Right kidney (tissue), 9 donors: ENCODE measurements around the gene MEAF6.
"Not testable (repeated sequence)": the region's sequence is repeated elsewhere in the genome, so short reads cannot be mapped to it uniquely, and the experiment has no call there.

Experiments used
- DNase-seq: peaks from one replicate; pipeline ENCODE4 v3.0.0-alpha.2; 2016
- long read RNA-seq, 8 donors: transcript quantifications; one replicate each; lab custom pipeline, GENCODE V29; 2026

MEAF6 gene
- long read RNA-seq, donor 1, transcript MEAF6-206 (8 exons, 1,408 nt): minor isoform, 10 of 43 reads
- long read RNA-seq, donor 1, transcript MEAF6-201 (7 exons, 1,525 nt): major isoform, 23 of 43 reads
- long read RNA-seq, donor 1, partial matches to known transcripts: 6 of 43 reads
- long read RNA-seq, donor 1, other reads (novel, unspliced or antisense): 0 of 43 reads
- long read RNA-seq, donor 2, transcript MEAF6-201 (7 exons, 1,525 nt): major isoform, 15 of 25 reads
- long read RNA-seq, donor 2, transcript MEAF6-206 (8 exons, 1,408 nt): minor isoform, 6 of 25 reads
- long read RNA-seq, donor 2, partial matches to known transcripts: 0 of 25 reads
- long read RNA-seq, donor 2, other reads (novel, unspliced or antisense): 0 of 25 reads
- long read RNA-seq, donor 3, transcript MEAF6-201 (7 exons, 1,525 nt): major isoform, 14 of 16 reads
- long read RNA-seq, donor 3, partial matches to known transcripts: 0 of 16 reads
- long read RNA-seq, donor 3, other reads (novel, unspliced or antisense): 0 of 16 reads
- long read RNA-seq, donor 4, transcript MEAF6-201 (7 exons, 1,525 nt): major isoform, 29 of 46 reads
- long read RNA-seq, donor 4, partial matches to known transcripts: 9 of 46 reads
- long read RNA-seq, donor 4, other reads (novel, unspliced or antisense): 0 of 46 reads
- long read RNA-seq, donor 5, transcript MEAF6-201 (7 exons, 1,525 nt): major isoform, 33 of 38 reads
- long read RNA-seq, donor 5, partial matches to known transcripts: 0 of 38 reads
- long read RNA-seq, donor 5, other reads (novel, unspliced or antisense): 0 of 38 reads
- long read RNA-seq, donor 6, transcript MEAF6-206 (8 exons, 1,408 nt): minor isoform, 6 of 39 reads
- long read RNA-seq, donor 6, transcript MEAF6-201 (7 exons, 1,525 nt): major isoform, 20 of 39 reads
- long read RNA-seq, donor 6, partial matches to known transcripts: 8 of 39 reads
- long read RNA-seq, donor 6, other reads (novel, unspliced or antisense): 0 of 39 reads
- long read RNA-seq, donor 7, transcript MEAF6-206 (8 exons, 1,408 nt): minor isoform, 8 of 61 reads
- long read RNA-seq, donor 7, transcript MEAF6-201 (7 exons, 1,525 nt): major isoform, 37 of 61 reads
- long read RNA-seq, donor 7, partial matches to known transcripts: 10 of 61 reads
- long read RNA-seq, donor 7, other reads (novel, unspliced or antisense): 0 of 61 reads
- long read RNA-seq, donor 8, transcript MEAF6-201 (7 exons, 1,525 nt): major isoform, 35 of 45 reads
- long read RNA-seq, donor 8, transcript MEAF6-206 (8 exons, 1,408 nt): minor isoform, 6 of 45 reads
- long read RNA-seq, donor 8, partial matches to known transcripts: 0 of 45 reads
- long read RNA-seq, donor 8, other reads (novel, unspliced or antisense): 0 of 45 reads

- DNase-seq: peak; percentile 98
These were observed at the start of gene MEAF6 for GRCh38 chr1:37514350-37515184. Gene MEAF6 (minus strand): TSS chr1:37514766. CDS start chr1:37514746, 20 bp downstream.

- no peak for DNase-seq
These were observed 48.4 kb upstream of the MEAF6 start for GRCh38 chr1:37562984-37563383.

- DNase-seq: no peak
These were observed 46.9 kb upstream of the MEAF6 start for GRCh38 chr1:37561133-37562132.

GRCh38 chr1:37560401-37561132 lies 46.0 kb upstream of the MEAF6 start:
- DNase-seq: no peak

GRCh38 chr1:37559957-37560379 lies 45.4 kb upstream of the MEAF6 start:
- not testable (repeated sequence) for DNase-seq

- no peak for DNase-seq
These were observed 44.5 kb upstream of the MEAF6 start for GRCh38 chr1:37559080-37559479.

GRCh38 chr1:37558411-37558810 lies 43.8 kb upstream of the MEAF6 start:
- no peak for DNase-seq

- DNase-seq: no peak
These were observed 42.8 kb upstream of the MEAF6 start for GRCh38 chr1:37557402-37557801.

GRCh38 chr1:37556712-37557196 lies 42.2 kb upstream of the MEAF6 start, which contains the start of gene DNALI1:
Gene DNALI1 (plus strand): TSS chr1:37556940. CDS start chr1:37556995, 55 bp downstream.
- peak; percentile 79 for DNase-seq

GRCh38 chr1:37553927-37554808 lies 39.6 kb upstream of the MEAF6 start, which contains the start of gene SNIP1:
Gene SNIP1 (minus strand): TSS chr1:37554293. CDS start chr1:37554229, 64 bp downstream.
- DNase-seq: peak; percentile 79

GRCh38 chr1:37553598-37553926 lies 39.0 kb upstream of the MEAF6 start:
- no peak for DNase-seq

- no peak for DNase-seq
These were observed 34.8 kb upstream of the MEAF6 start for GRCh38 chr1:37549341-37549740.

- no peak for DNase-seq
These were observed 30.5 kb upstream of the MEAF6 start for GRCh38 chr1:37545019-37545418.

GRCh38 chr1:37544530-37544929 lies 30.0 kb upstream of the MEAF6 start:
- DNase-seq: no peak

GRCh38 chr1:37540036-37540785 lies 25.6 kb upstream of the MEAF6 start:
- DNase-seq: no peak

- DNase-seq: not testable (repeated sequence)
These were observed 24.6 kb upstream of the MEAF6 start for GRCh38 chr1:37539154-37539553.

- no peak for DNase-seq
These were observed 22.8 kb upstream of the MEAF6 start for GRCh38 chr1:37537378-37537777.
